GM21526 (cell line): ENCODE results near the gene URI1.
"Not testable (repeated sequence)": the region's sequence is repeated elsewhere in the genome, so short reads cannot be mapped to it uniquely, and the experiment has no call there.

Experiments used
- ATAC-seq: cut with Tn5 transposase; IDR thresholded peaks from one replicate; pipeline ENCODE4 v1.9.1; 2021; ENCODE audit warnings: moderate library complexity; ENCODE audit not compliant: unreplicated experiment, low FRiP score

Gene URI1

GRCh38 chr19:29940971-29941585, 961 bp upstream of the URI1 start:
- ATAC-seq = no peak

GRCh38 chr19:29942404-29943261, 594 bp downstream of the URI1 start:
- peak; percentile 65 for ATAC-seq

DNA sequence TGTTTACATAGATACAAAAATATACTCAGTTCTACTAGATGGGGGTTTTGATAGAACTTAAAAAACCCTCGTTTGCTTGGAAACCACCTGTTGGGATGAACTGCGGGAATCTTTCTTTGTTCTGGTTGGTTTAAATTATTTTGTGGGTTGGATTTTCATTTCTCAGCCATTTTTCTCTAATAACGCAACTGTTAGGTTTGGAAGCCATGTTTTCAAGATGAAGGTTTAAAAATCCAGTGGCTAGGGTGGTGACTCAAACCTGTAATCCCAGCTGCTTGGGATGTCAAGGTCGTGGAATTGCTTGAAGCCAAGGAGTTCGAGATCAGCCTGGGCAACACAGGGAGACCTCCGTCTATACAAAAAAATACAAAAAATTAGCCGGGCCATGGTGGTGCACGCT, 1.6 kb downstream of the URI1 start:
- no peak for ATAC-seq

DNA sequence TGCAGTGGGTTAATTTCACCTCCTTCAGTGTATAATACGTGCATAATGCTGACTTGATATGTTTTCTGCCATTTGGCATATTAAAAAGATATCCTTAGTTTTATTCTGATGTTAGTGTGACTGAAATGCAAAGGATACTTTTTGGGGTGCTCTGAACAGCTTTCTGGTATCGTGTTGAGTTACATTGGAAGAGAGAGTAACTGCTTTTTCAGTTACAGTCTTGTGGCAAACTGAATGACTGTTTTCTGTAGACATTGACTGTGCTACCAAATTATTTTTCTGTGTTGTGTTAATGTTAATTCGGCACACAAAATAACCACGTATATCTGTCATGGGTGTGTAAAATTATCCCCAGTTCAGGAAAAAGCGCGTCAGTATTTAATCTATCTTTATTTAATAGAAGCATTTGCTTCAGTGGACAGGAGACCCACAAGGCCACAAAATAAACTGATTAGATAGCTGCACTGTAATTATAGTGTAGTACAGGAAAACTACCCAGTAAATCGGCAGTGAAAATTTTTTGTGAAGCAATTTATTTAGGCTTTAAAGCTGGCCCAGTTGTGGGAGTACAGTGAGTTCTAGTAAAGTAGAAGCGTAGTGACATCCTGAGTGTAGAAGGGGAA, 2.5 kb downstream of the URI1 start:
- no peak for ATAC-seq

DNA sequence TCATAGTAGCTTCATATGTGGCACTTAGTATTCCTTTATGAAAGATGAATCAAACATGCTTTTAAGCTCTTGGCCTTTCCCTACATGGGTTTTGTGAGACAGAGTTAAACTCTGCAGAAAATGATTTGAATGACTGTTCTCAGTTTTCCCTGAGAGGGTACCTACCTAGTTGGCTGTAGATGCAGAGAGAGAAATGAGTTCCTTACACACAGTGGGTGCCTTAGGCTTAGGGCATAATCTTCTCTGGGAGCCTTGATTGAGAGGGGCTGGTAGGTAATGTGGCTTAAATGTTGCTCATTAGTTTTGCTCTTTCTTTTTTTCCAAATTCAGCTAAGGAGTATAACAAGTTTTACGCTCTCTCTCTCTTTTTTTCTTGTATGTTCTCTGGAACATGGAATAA, 3.0 kb downstream of the URI1 start:
- no peak for ATAC-seq

DNA sequence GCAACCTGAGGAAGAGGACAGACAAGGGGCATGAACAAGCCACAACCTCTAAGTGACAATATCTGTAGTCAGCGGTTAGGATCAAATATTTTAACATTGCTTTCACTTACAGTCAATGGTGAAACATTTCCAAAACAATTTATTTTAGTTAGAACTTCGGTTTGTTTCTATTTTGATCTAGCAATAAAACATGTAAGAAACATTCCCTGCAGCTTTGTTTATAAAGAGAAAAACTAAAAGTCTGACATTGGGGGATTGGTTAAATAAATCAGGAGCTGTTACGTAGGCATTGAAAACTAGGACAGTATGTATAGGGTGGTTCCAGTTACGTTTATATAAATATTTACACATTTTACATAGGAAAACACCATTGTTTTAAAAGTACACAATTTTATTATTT, 3.4 kb downstream of the URI1 start:
- ATAC-seq = no peak

GRCh38 chr19:29946645-29947044, 4.6 kb downstream of the URI1 start:
- no peak for ATAC-seq

- ATAC-seq = no peak
Measured at GRCh38 chr19:29947871-29948270, 5.8 kb downstream of the URI1 start.

GRCh38 chr19:29948759-29949470, 6.9 kb downstream of the URI1 start:
- not testable (repeated sequence) for ATAC-seq

GRCh38 chr19:29952177-29952576, 10.1 kb downstream of the URI1 start:
- no peak for ATAC-seq

DNA sequence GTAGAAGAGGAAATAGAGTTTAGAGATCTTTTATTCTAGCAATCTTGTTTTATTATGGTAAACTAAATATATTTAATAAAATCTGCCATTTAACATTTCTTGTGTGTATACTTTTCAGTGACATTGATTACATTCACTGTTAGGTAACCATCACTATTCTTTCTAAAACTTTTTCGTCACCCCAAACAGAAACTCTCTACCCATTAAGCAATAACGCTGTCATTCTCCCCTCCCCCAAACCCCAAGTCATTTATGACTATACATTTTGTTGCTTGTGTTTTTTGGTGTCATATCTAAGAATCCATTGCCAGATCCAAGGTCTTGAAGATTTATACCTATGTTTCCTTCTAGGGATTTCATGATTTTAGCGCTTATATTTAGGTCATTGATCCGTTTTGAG, 10.6 kb downstream of the URI1 start:
- ATAC-seq = no peak

GRCh38 chr19:29953352-29954247, 11.6 kb downstream of the URI1 start:
- no peak for ATAC-seq

GRCh38 chr19:29956855-29957254, 14.8 kb downstream of the URI1 start:
- no peak for ATAC-seq

GRCh38 chr19:29961311-29961710, 19.3 kb downstream of the URI1 start:
- ATAC-seq = no peak

DNA sequence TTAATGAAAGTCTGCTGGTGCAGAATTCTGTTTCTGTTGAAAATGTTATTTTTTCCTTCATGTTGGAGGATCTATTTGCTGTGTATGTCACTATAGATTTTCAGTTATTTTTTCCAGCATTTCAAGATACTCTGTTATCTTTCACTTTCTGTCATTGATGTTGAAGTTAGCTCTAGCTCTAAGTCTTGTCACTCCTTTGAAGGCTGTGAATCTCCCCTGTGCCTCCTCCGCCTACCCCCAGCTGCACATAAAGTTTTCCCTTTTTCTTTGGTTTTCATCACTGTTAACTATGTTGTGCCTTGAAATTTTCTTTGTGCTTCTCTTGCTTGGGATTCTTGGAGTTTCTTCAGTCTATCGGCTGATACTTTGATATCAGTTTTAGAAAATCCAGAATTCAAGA, 20.8 kb downstream of the URI1 start:
- ATAC-seq = no peak

DNA sequence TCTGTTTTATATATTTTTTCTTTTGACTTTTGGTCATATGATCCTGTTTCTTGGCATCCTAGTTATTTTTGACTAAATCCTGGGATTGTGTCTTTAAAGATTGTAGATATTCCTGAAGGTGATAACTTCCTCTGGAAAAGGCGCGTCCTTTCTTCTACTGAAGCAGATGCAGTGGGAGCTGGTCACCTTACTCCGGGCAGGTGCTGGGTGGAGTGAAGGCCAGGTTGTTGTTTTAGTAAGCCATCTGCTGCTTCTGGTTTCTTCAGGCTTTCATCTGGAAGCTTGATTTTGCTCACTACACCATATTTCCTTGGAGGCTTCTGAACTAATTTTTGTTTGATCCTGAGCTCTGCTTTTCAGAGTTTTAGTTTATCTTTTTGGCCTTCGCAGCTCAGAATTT, 21.5 kb downstream of the URI1 start:
- ATAC-seq = no peak

GRCh38 chr19:29964171-29964570, 22.1 kb downstream of the URI1 start:
- no peak for ATAC-seq

- no peak for ATAC-seq
Measured at GRCh38 chr19:29965492-29965891, 23.5 kb downstream of the URI1 start.

DNA sequence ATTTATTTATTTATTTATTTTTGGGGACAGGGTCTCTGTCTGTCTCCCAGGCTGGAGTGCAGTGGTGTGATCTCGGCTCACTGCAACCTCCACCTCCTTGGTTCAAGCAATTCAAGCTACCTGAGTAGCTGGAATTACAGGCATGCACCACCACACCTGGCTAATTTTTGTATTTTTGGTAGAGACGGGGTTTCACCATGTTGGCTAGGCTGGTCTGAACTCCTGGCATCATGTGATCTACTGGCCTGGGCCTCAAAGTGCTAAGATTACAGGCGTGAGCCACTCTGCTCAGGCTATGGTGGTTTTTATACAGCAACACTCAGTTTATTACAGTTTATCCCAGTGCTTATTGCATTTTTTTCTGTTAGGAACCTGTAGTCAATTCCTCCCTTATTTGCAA, 24.1 kb downstream of the URI1 start:
- ATAC-seq = not testable (repeated sequence)

DNA sequence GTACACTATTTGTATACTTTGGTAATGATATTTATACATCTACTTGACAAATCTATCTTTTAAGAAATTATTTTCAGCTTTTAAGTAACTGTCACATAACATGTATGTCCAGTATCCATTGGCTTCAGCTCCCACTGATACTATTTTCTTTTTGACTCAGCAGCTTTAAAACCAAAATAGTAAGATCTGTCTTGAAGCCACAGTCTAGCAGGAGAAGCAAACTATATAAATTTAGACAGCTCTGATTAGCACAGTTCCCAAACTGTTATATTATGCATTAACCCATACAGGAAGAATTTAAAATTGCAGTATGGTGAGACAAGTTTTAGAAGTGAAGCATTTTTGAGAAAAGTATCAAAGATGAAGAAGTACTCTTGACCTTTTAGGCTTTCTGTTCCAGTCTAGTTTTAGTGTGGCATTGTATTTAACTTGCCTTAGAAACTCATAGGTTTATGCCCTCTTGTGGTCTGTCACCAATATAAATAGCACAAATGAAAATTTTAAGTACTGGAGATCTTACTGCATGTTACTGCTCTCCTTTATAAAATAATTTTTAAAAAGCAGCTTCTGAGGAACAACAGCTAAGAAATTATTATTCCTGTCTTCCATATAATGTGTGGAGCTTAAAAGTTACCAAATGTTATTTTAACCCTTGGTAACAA, 24.7 kb downstream of the URI1 start:
- no peak for ATAC-seq
